ENCODE data around the gene SLC26A2. TPM values are rescaled to one million over a fixed set of nuclear protein-coding genes. Genes with fewer than 3 reads are reported as not detected.

The SLC26A2 gene
- total RNA-seq, 2 donors from 2014 or later, result 7.2 to 12.0 TPM

- no peak for DNase-seq (ENCODE audit: low spot score)
- Histone ChIP-seq H3K36me3 (peaks cover 13% of the 10 kb centered on the region), H3K9me3 (no peaks in the 10 kb centered on the region), H3K4me3 (no peak overlapping the region), H3K4me1 (peaks cover 0 to 32% of the 10 kb centered on the region in 2 donors), H3K27ac (no peak overlapping the region), H3K27me3 (no peaks in the 10 kb centered on the region)
- no peak for TF ChIP-seq CTCF (IDR thresholded peaks at IDR 0.05)
Measured at GRCh38 chr5:149998281-149998680, 37.7 kb downstream of the SLC26A2 start.

GRCh38 chr5:149999359-149999758, 38.8 kb downstream of the SLC26A2 start:
- no peak for TF ChIP-seq CTCF (IDR thresholded peaks at IDR 0.05)
- H3K27ac ChIP-seq, result peak overlapping the region; percentile 84 to 92

GRCh38 chr5:149999866-150000255, 39.3 kb downstream of the SLC26A2 start:
- H3K4me1 ChIP-seq, result peaks cover 0 to 40% of the 10 kb centered on the region in 2 donors
- no peaks in the 10 kb centered on the region for H3K9me3 ChIP-seq
- H3K4me3 ChIP-seq, result peak overlapping the region; percentile 73 to 93
- no peak for DNase-seq (ENCODE audit: low spot score)
- peak overlapping the region; percentile 84 to 92 for H3K27ac ChIP-seq
- no peak for TF ChIP-seq CTCF (IDR thresholded peaks at IDR 0.05)
- peaks cover 17% of the 10 kb centered on the region for H3K36me3 ChIP-seq
- H3K27me3 ChIP-seq, result no peaks in the 10 kb centered on the region

More at GRCh38 chr5:149999359-149999758, 38.8 kb downstream of the SLC26A2 start:
- no peak for DNase-seq (ENCODE audit: low spot score)
- Histone ChIP-seq H3K27me3 (no peaks in the 10 kb centered on the region), H3K36me3 (peaks cover 13% of the 10 kb centered on the region), H3K9me3 (no peaks in the 10 kb centered on the region), H3K4me1 (peaks cover 0 to 40% of the 10 kb centered on the region in 2 donors), H3K4me3 (peak overlapping the region in 1 of 2 donors; percentile 73)

GRCh38 chr5:150000256-150000989, 39.9 kb downstream of the SLC26A2 start, which contains the start of the genes HMGXB3 and TIGD6:
TSS of gene HMGXB3 (plus strand) at chr5:150000739. CDS start at chr5:150004853, 4,114 bp downstream.
TSS of gene TIGD6 (minus strand) at chr5:150000654. CDS start at chr5:149996348, 4,306 bp downstream.
- Histone ChIP-seq H3K27ac (peak within 1 kb of the TSS; percentile 84 to 92), H3K4me1 (peaks cover 0 to 40% of the 10 kb centered on the region in 2 donors), H3K4me3 (peak within 1 kb of the TSS; percentile 73 to 93), H3K9me3 (no peaks in the 10 kb centered on the region), H3K27me3 (no peaks in the 10 kb centered on the region), H3K36me3 (peaks cover 17% of the 10 kb centered on the region)
- peak; percentile 94 for DNase-seq (ENCODE audit: low spot score)
- TF ChIP-seq CTCF (IDR thresholded peaks at IDR 0.05), result no peak

- Histone ChIP-seq H3K9me3 (no peaks in the 10 kb centered on the region), H3K27ac (peak overlapping the region; percentile 84 to 92), H3K27me3 (no peaks in the 10 kb centered on the region), H3K4me3 (peak overlapping the region; percentile 73 to 93), H3K4me1 (peaks cover 0 to 40% of the 10 kb centered on the region in 2 donors), H3K36me3 (peaks cover 18% of the 10 kb centered on the region)
- DNase-seq (ENCODE audit: low spot score), result no peak
- TF ChIP-seq CTCF (IDR thresholded peaks at IDR 0.05), result no peak
Measured at GRCh38 chr5:150000990-150001659, 40.6 kb downstream of the SLC26A2 start.

All from right atrium auricular region (tissue), 2 donors.